OCI-LY3 (cell line): ENCODE data around the gene ABCA4.

Experiments used
- CTCF ChIP-seq: fragments of 200-600, 300-600 bp; sonication (generic); IDR thresholded peaks from 2 replicates; pipeline ENCODE4 v1.5.1; 2014; ENCODE audit warnings: antibody characterized with exemption, low read length, low read depth
- EZH2phosphoT487 ChIP-seq: fragments of 200-600 bp; shearing (Covaris generic); IDR thresholded peaks from 2 replicates; pipeline ENCODE4 v1.6.1; 2018; ENCODE audit warnings: antibody characterized with exemption, mixed run types, low read depth

- no peak for TF ChIP-seq CTCF
- TF ChIP-seq EZH2phosphoT487: no peak
These were observed 52.6 kb downstream of the ABCA4 start for GRCh38 chr1:94068096-94068998.
